HepG2 (cell line): ENCODE results near the gene FNDC3B. TPM values are rescaled to one million over a fixed set of nuclear protein-coding genes. Genes with fewer than 3 reads are reported as not detected.
A peak's percentile ranks its signal among the peaks of the same experiment; 100 is the strongest.

Source experiments
- AGO1 ChIP-seq: fragments of 200-400 bp; formaldehyde crosslinking; IDR thresholded peaks from 2 replicates; pipeline ENCODE4 v1.6.1; 2017; ENCODE audit warnings: mild to moderate bottlenecking, low read depth, low read length, moderate library complexity; ENCODE audit not compliant: poor library complexity, severe bottlenecking
- KLF6 ChIP-seq: IDR thresholded peaks from 2 replicates; pipeline ENCODE4 v1.8.0; 2016; ENCODE audit warnings: missing biosample characterization, missing genetic modification reagents
- NFE2L2 ChIP-seq: fragments of 150-350 bp; IDR thresholded peaks from 2 replicates; pipeline ENCODE4 v1.6.1; 2014; ENCODE audit warnings: low read length
- NR2F1 ChIP-seq, 2 experiments: fragments of 450-650 bp in 1 of 2; formaldehyde crosslinking in 1 of 2; IDR thresholded peaks; 2 replicates each; pipeline versions ENCODE4 v1.5.0 to v1.6.1; 2016 to 2020; ENCODE audit warnings: mild to moderate bottlenecking in 1 of 2, missing compliant biosample characterization in 1 of 2, missing genetic modification reagents in 1 of 2, moderate library complexity in 1 of 2
- PRDM4 ChIP-seq: sonication (generic); formaldehyde crosslinking; IDR thresholded peaks from 2 replicates; pipeline ENCODE4 v1.9.0; 2021; ENCODE audit warnings: missing genetic modification reagents, borderline replicate concordance
- PREB ChIP-seq: sonication (generic); formaldehyde crosslinking; IDR thresholded peaks from 2 replicates; pipeline ENCODE4 v1.4.0; 2020; ENCODE audit warnings: missing genetic modification reagents
- RFX1 ChIP-seq: fragments of 450-650 bp; IDR thresholded peaks from 2 replicates; pipeline ENCODE4 v1.6.1; 2017
- RFXAP ChIP-seq: sonication (generic); formaldehyde crosslinking; IDR thresholded peaks from 2 replicates; pipeline ENCODE4 v1.4.0; 2020; ENCODE audit warnings: missing genetic modification reagents, borderline replicate concordance
- STAG1 ChIP-seq: sonication (generic); formaldehyde crosslinking; IDR thresholded peaks from 2 replicates; pipeline ENCODE4 v1.4.0; 2020; ENCODE audit warnings: missing genetic modification reagents
- TARDBP ChIP-seq: sonication (generic); formaldehyde crosslinking; IDR thresholded peaks from 2 replicates; pipeline ENCODE4 v1.8.0; 2022; ENCODE audit warnings: mild to moderate bottlenecking, missing genetic modification reagents
- TBX2 ChIP-seq: sonication (generic); formaldehyde crosslinking; IDR thresholded peaks from 2 replicates; pipeline ENCODE4 v1.5.0; 2020; ENCODE audit warnings: missing genetic modification reagents, mild to moderate bottlenecking, borderline replicate concordance
- TGIF2 ChIP-seq: IDR thresholded peaks from 2 replicates; pipeline ENCODE4 v1.6.1; 2016; ENCODE audit warnings: control low read depth, missing compliant biosample characterization
- ZBTB1 ChIP-seq: sonication (generic); formaldehyde crosslinking; IDR thresholded peaks from 2 replicates; pipeline ENCODE4 v1.4.0; 2020; ENCODE audit warnings: missing genetic modification reagents, borderline replicate concordance
- ZFP36L2 ChIP-seq: sonication (generic); formaldehyde crosslinking; IDR thresholded peaks from 2 replicates; pipeline ENCODE4 v1.4.0; 2020; ENCODE audit warnings: missing genetic modification reagents
- ZFYVE20 ChIP-seq: sonication (generic); formaldehyde crosslinking; IDR thresholded peaks from 2 replicates; pipeline ENCODE4 v1.8.0; 2023; ENCODE audit warnings: low read depth, mild to moderate bottlenecking, moderate library complexity, missing genetic modification reagents, borderline replicate concordance
- ZNF101 ChIP-seq: sonication (generic); formaldehyde crosslinking; IDR thresholded peaks from 2 replicates; pipeline ENCODE4 v1.4.0; 2020; ENCODE audit warnings: mild to moderate bottlenecking, low read depth, missing genetic modification reagents, borderline replicate concordance
- ZNF354B ChIP-seq: sonication (generic); formaldehyde crosslinking; IDR thresholded peaks from 2 replicates; pipeline ENCODE4 v1.8.0; 2022; ENCODE audit warnings: mild to moderate bottlenecking, missing genetic modification reagents
- ZNF746 ChIP-seq: sonication (generic); formaldehyde crosslinking; IDR thresholded peaks from 2 replicates; pipeline ENCODE4 v1.8.0; 2022; ENCODE audit warnings: mild to moderate bottlenecking, missing genetic modification reagents
- ZNF780A ChIP-seq: sonication (generic); formaldehyde crosslinking; IDR thresholded peaks from 2 replicates; pipeline ENCODE4 v1.8.0; 2022; ENCODE audit warnings: mild to moderate bottlenecking, missing genetic modification reagents, moderate library complexity
- ZNF850 ChIP-seq: sonication (generic); formaldehyde crosslinking; conservative IDR thresholded peaks from 2 replicates; pipeline ENCODE4 v1.9.0; 2021; ENCODE audit warnings: mild to moderate bottlenecking, missing genetic modification reagents
- polyA plus RNA-seq, 8 experiments: library from polyadenylated mRNA; depleted of rRNA in 3 of 8; stranded (reverse) in 7 of 8; unstranded in 1 of 8; fragments of >200 nt; fragmentation: Illumina TruSeq in 4 of 8; extraction: Trizol in 4 of 8; gene quantifications; 2 replicates each; pipeline versions ENCODE4 v1.2.1 to v1.2.3, GENCODE V29; 2011 to 2016; ENCODE audit warnings: low read depth in 4 of 8, missing spikeins in 1 of 8, mixed read lengths in 1 of 8; ENCODE audit not compliant: insufficient read depth in 1 of 8
- total RNA-seq, 5 experiments: library from RNA; depleted of rRNA; stranded (reverse); fragments of >200 nt; fragmentation: Illumina TruSeq; extraction: Trizol; gene quantifications; 2 replicates each; pipeline ENCODE4 v1.2.3, GENCODE V29; 2016; ENCODE audit warnings: low read depth in 1 of 5
- TF ChIP-seq, protein P1 (sequence below): sonication (generic); formaldehyde crosslinking; IDR thresholded peaks from 2 replicates; pipeline ENCODE4 v1.4.0; 2020; ENCODE audit warnings: missing genetic modification reagents, borderline replicate concordance
- TF ChIP-seq, protein P2 (sequence below): sonication (generic); formaldehyde crosslinking; IDR thresholded peaks from 2 replicates; pipeline ENCODE4 v1.5.1; 2020; ENCODE audit warnings: missing genetic modification reagents, mild to moderate bottlenecking, borderline replicate concordance

FNDC3B gene
- total and polyA plus RNA-seq, 2 of the 13 experiments (the other 11 are each of a cell fraction or from before 2014, with no cell fraction given), result 74.8 to 103 TPM

- TF ChIP-seq ZNF746 (CRISPR knock-in tag) (no peak; the same call in 1 of the 2 replicates), RFXAP (CRISPR knock-in tag) (peak; percentile 35; the same call in 1 of the 2 replicates), ZNF780A (CRISPR knock-in tag) (no peak), ZNF850 (CRISPR knock-in tag) (no peak), ZBTB1 (CRISPR knock-in tag) (no peak), STAG1 (CRISPR knock-in tag) (peak; percentile 45), TARDBP (peak; percentile 75), NFE2L2 (no peak), ZFP36L2 (CRISPR knock-in tag) (no peak), AGO1 (no peak), RFX1 (no peak), TBX2 (CRISPR knock-in tag) (peak; percentile 50; the same call in 1 of the 2 replicates), PRDM4 (0 out of 2 replicates have a peak, but pooled peaks have one; percentile 47), TGIF2 (CRISPR knock-in tag) (peak; percentile 77), NR2F1 (CRISPR knock-in tag; IDR thresholded peaks at IDR 0.05) (no peak), ZNF354B (CRISPR knock-in tag) (no peak), PREB (CRISPR knock-in tag) (no peak), ZFYVE20 (CRISPR knock-in tag) (0 out of 2 replicates have a peak, but pooled peaks have one; percentile 58), ZNF101 (no peak), KLF6 (peak; percentile 81)
- TF ChIP-seq, protein P1, sequence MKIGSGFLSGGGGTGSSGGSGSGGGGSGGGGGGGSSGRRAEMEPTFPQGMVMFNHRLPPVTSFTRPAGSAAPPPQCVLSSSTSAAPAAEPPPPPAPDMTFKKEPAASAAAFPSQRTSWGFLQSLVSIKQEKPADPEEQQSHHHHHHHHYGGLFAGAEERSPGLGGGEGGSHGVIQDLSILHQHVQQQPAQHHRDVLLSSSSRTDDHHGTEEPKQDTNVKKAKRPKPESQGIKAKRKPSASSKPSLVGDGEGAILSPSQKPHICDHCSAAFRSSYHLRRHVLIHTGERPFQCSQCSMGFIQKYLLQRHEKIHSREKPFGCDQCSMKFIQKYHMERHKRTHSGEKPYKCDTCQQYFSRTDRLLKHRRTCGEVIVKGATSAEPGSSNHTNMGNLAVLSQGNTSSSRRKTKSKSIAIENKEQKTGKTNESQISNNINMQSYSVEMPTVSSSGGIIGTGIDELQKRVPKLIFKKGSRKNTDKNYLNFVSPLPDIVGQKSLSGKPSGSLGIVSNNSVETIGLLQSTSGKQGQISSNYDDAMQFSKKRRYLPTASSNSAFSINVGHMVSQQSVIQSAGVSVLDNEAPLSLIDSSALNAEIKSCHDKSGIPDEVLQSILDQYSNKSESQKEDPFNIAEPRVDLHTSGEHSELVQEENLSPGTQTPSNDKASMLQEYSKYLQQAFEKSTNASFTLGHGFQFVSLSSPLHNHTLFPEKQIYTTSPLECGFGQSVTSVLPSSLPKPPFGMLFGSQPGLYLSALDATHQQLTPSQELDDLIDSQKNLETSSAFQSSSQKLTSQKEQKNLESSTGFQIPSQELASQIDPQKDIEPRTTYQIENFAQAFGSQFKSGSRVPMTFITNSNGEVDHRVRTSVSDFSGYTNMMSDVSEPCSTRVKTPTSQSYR (CRISPR knock-in tag), result no peak
- TF ChIP-seq, protein P2, sequence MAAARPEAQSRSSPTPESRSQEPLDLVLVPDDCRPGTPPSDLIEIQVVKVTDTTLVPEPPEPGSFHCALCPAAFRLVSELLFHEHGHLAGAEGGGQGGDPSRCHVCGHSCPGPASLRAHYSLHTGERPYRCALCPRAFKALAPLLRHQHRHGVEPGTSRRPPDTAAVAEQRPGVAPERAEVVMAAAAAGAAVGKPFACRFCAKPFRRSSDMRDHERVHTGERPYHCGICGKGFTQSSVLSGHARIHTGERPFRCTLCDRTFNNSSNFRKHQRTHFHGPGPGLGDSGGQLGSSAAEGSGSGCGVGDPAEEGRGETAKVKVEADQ (CRISPR knock-in tag), result no peak
Measured at GRCh38 chr3:172039436-172040077, at the start of gene FNDC3B (continued).
